HEK293 (cell line): ENCODE measurements around the gene ZFHX3.
A peak's percentile ranks its signal among the peaks of the same experiment; 100 is the strongest.

Source experiments
- CTCF ChIA-PET: fragments of 350-600 bp; formaldehyde crosslinking; extraction: SDS; loops from one replicate; lab custom pipeline; 2021; ENCODE audit warnings: antibody characterized with exemption; lab: Yijun Ruan, JAX
- POLR2A ChIA-PET: fragments of 300-600 bp; formaldehyde crosslinking; extraction: SDS; loops from one replicate; lab custom pipeline; 2020; ENCODE audit warnings: antibody characterized with exemption, inconsistent platforms; lab: Yijun Ruan, JAX
- H3K27ac ChIP-seq: fragments of 200-500 bp; sonication (Bioruptor generic); 2 replicates; pipeline ENCODE4 v1.5.1; 2014; ENCODE audit warnings: low read depth, low read length, control low read depth, inconsistent platforms; ENCODE audit errors: extremely low read depth
- H3K36me3 ChIP-seq, 2 experiments: fragments of 200-500 bp in 1 of 2; sonication (Bioruptor generic) in 1 of 2; 1 replicate in 1 of 2; 2 replicates in 1 of 2; pipeline ENCODE4 v1.5.1; 2014 to 2017; ENCODE audit warnings: inconsistent platforms in 2 of 2, low read length in 2 of 2; ENCODE audit not compliant: control insufficient read depth in 2 of 2, insufficient read depth in 1 of 2
- H3K4me1 ChIP-seq: fragments of 200-500 bp; sonication (Bioruptor generic); 2 replicates; pipeline ENCODE4 v1.5.1; 2014; ENCODE audit warnings: mild to moderate bottlenecking, low read length, inconsistent platforms; ENCODE audit not compliant: control insufficient read depth, insufficient read depth
- H3K4me3 ChIP-seq: 2 replicates; pipeline ENCODE4 v1.5.1; 2011; ENCODE audit warnings: low read depth, mild to moderate bottlenecking, control low read depth, low read length, moderate library complexity
- H3K9me3 ChIP-seq: fragments of 200-500 bp; sonication (Bioruptor generic); 2 replicates; pipeline ENCODE4 v1.5.1; 2014; ENCODE audit warnings: low read depth, low read length, inconsistent platforms; ENCODE audit not compliant: control insufficient read depth, insufficient read depth
- GLIS1 ChIP-seq: fragments of 450-650 bp; formaldehyde crosslinking; IDR thresholded peaks from 2 replicates; pipeline ENCODE4 v1.5.1; 2016; ENCODE audit warnings: missing biosample characterization, missing genetic modification characterization
- HIC1 ChIP-seq: fragments of 450-650 bp; formaldehyde crosslinking; IDR thresholded peaks from 2 replicates; pipeline ENCODE4 v1.5.1; 2016; ENCODE audit warnings: missing biosample characterization, missing genetic modification characterization
- KLF10 ChIP-seq: fragments of 450-650 bp; IDR thresholded peaks from 2 replicates; pipeline ENCODE4 v1.5.1; 2018; ENCODE audit warnings: missing biosample characterization, mild to moderate bottlenecking, missing genetic modification characterization
- KLF16 ChIP-seq: fragments of 450-650 bp; formaldehyde crosslinking; IDR thresholded peaks from 2 replicates; pipeline ENCODE4 v1.5.1; 2017; ENCODE audit warnings: missing biosample characterization, missing genetic modification characterization
- MEIS1 ChIP-seq: sonication (generic); formaldehyde crosslinking; IDR thresholded peaks from 2 replicates; pipeline ENCODE4 v1.8.1; 2022; ENCODE audit warnings: missing genetic modification reagents, mild to moderate bottlenecking, borderline replicate concordance
- PATZ1 ChIP-seq: fragments of 450-650 bp; formaldehyde crosslinking; IDR thresholded peaks from 2 replicates; pipeline ENCODE4 v1.5.1; 2016; ENCODE audit warnings: missing biosample characterization, missing genetic modification characterization
- ZFHX2 ChIP-seq: fragments of 450-650 bp; formaldehyde crosslinking; conservative IDR thresholded peaks from 2 replicates; pipeline ENCODE4 v1.5.1; 2016; ENCODE audit warnings: missing biosample characterization, missing genetic modification characterization
- ZNF335 ChIP-seq: fragments of 450-650 bp; formaldehyde crosslinking; conservative IDR thresholded peaks from 2 replicates; pipeline ENCODE4 v1.5.1; 2016; ENCODE audit warnings: missing biosample characterization, missing genetic modification characterization
- ZNF366 ChIP-seq: fragments of 450-650 bp; formaldehyde crosslinking; conservative IDR thresholded peaks from 2 replicates; pipeline ENCODE4 v1.5.1; 2016; ENCODE audit warnings: missing biosample characterization, missing genetic modification characterization
- ZNF398 ChIP-seq: fragments of 450-650 bp; formaldehyde crosslinking; IDR thresholded peaks from 2 replicates; pipeline ENCODE4 v1.5.1; 2017; ENCODE audit warnings: missing biosample characterization, missing genetic modification characterization
- ZNF785 ChIP-seq: fragments of 450-650 bp; formaldehyde crosslinking; IDR thresholded peaks from 2 replicates; pipeline ENCODE4 v1.5.1; 2016; ENCODE audit warnings: missing biosample characterization, missing genetic modification characterization
- ZNF843 ChIP-seq: fragments of 450-650 bp; formaldehyde crosslinking; IDR thresholded peaks from 2 replicates; pipeline ENCODE4 v1.5.1; 2016; ENCODE audit warnings: missing biosample characterization, missing genetic modification characterization
- TF ChIP-seq, protein P1 (sequence below): fragments of 450-650 bp; formaldehyde crosslinking; IDR thresholded peaks from 2 replicates; pipeline ENCODE4; 2016; ENCODE audit warnings: missing biosample characterization, missing genetic modification characterization
- TF ChIP-seq, protein P2 (sequence below): fragments of 450-650 bp; formaldehyde crosslinking; conservative IDR thresholded peaks from 2 replicates; pipeline ENCODE4 v1.5.1; 2016; ENCODE audit warnings: low read depth, missing biosample characterization, missing genetic modification characterization

ZFHX3 gene

GRCh38 chr16:73054498-73054812 lies 6.5 kb upstream of the ZFHX3 start:
- ChIA-PET CTCF (interaction anchor here (0.6 to 1.1 kb wide), 3 partner anchors 22 to 222 kb away, joined by 3 to 6 read pairs (median 3); no protein-coding TSS in a partner anchor), POLR2A (interaction anchor here (0.6 to 3.4 kb wide), 6 partner anchors 16 to 961 kb away, joined by 3 to 12 read pairs (median 4); partner anchors contain the start of genes DHX38 and TXNL4B)
- peak overlapping the region; percentile 96 for H3K27ac ChIP-seq

GRCh38 chr16:73054125-73054484 lies 6.2 kb upstream of the ZFHX3 start:
- no peaks in the 10 kb centered on the region for H3K36me3 ChIP-seq
- TF ChIP-seq ZNF335 (tag by site-specific recombination) (peak; percentile 54), ZFHX2 (tag by site-specific recombination) (0 out of 2 replicates have a peak, but pooled peaks have one; percentile 6), ZNF398 (tag by site-specific recombination) (peak; percentile 48; the same call in 1 of the 2 replicates)
- TF ChIP-seq, protein P1, sequence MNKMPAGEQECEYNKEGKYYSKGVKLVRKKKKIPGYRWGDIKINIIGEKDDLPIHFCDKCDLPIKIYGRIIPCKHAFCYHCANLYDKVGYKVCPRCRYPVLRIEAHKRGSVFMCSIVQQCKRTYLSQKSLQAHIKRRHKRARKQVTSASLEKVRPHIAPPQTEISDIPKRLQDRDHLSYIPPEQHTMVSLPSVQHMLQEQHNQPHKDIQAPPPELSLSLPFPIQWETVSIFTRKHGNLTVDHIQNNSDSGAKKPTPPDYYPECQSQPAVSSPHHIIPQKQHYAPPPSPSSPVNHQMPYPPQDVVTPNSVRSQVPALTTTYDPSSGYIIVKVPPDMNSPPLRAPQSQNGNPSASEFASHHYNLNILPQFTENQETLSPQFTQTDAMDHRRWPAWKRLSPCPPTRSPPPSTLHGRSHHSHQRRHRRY (tag by site-specific recombination) = no peak
- H3K27ac ChIP-seq = peak overlapping the region; percentile 96
- no peaks in the 10 kb centered on the region for H3K9me3 ChIP-seq
- CTCF ChIA-PET = interaction anchor here (1.1 kb wide), 1 partner anchor 221 kb away, joined by 6 read pairs; no protein-coding TSS in a partner anchor
- peaks cover 50% of the 10 kb centered on the region for H3K4me1 ChIP-seq
- no peak overlapping the region for H3K4me3 ChIP-seq
- POLR2A ChIA-PET = interaction anchor here (0.6 to 3.4 kb wide), 5 partner anchors 16 to 961 kb away, joined by 3 to 12 read pairs (median 5); partner anchors contain the start of genes DHX38 and TXNL4B

More at GRCh38 chr16:73054498-73054812, 6.5 kb upstream of the ZFHX3 start:
- Histone ChIP-seq H3K36me3 (no peaks in the 10 kb centered on the region), H3K9me3 (no peaks in the 10 kb centered on the region), H3K4me3 (peak overlapping the region; percentile 4; the same call in 1 of the 2 replicates), H3K4me1 (peaks cover 50% of the 10 kb centered on the region)
- TF ChIP-seq ZNF785 (tag by site-specific recombination) (no peak), KLF10 (tag by site-specific recombination) (peak; percentile 41; the same call in 1 of the 2 replicates), MEIS1 (CRISPR knock-in tag) (no peak), GLIS1 (tag by site-specific recombination) (0 out of 2 replicates have a peak, but pooled peaks have one; percentile 6), ZNF843 (tag by site-specific recombination) (0 out of 2 replicates have a peak, but pooled peaks have one; percentile 77), ZNF335 (tag by site-specific recombination) (peak; percentile 67), KLF16 (tag by site-specific recombination) (0 out of 2 replicates have a peak, but pooled peaks have one; percentile 31)

GRCh38 chr16:73053364-73054124 lies 5.6 kb upstream of the ZFHX3 start:
- Histone ChIP-seq H3K4me3 (peak overlapping the region; percentile 30), H3K9me3 (no peaks in the 10 kb centered on the region), H3K36me3 (no peaks in the 10 kb centered on the region), H3K4me1 (peaks cover 55% of the 10 kb centered on the region), H3K27ac (peak overlapping the region; percentile 49; the same call in 1 of the 2 replicates)
- POLR2A ChIA-PET = interaction anchor here (0.7 to 3.4 kb wide), 3 partner anchors 17 to 197 kb away, joined by 3 to 12 read pairs (median 3); no protein-coding TSS in a partner anchor
- CTCF ChIA-PET = interaction anchor here (0.5 to 0.8 kb wide), 3 partner anchors 16 to 221 kb away, joined by 3 to 5 read pairs (median 4); no protein-coding TSS in a partner anchor
- 0 out of 2 replicates have a peak, but pooled peaks have one; percentile 25 for TF ChIP-seq ZNF366 (tag by site-specific recombination)
- TF ChIP-seq, protein P2, sequence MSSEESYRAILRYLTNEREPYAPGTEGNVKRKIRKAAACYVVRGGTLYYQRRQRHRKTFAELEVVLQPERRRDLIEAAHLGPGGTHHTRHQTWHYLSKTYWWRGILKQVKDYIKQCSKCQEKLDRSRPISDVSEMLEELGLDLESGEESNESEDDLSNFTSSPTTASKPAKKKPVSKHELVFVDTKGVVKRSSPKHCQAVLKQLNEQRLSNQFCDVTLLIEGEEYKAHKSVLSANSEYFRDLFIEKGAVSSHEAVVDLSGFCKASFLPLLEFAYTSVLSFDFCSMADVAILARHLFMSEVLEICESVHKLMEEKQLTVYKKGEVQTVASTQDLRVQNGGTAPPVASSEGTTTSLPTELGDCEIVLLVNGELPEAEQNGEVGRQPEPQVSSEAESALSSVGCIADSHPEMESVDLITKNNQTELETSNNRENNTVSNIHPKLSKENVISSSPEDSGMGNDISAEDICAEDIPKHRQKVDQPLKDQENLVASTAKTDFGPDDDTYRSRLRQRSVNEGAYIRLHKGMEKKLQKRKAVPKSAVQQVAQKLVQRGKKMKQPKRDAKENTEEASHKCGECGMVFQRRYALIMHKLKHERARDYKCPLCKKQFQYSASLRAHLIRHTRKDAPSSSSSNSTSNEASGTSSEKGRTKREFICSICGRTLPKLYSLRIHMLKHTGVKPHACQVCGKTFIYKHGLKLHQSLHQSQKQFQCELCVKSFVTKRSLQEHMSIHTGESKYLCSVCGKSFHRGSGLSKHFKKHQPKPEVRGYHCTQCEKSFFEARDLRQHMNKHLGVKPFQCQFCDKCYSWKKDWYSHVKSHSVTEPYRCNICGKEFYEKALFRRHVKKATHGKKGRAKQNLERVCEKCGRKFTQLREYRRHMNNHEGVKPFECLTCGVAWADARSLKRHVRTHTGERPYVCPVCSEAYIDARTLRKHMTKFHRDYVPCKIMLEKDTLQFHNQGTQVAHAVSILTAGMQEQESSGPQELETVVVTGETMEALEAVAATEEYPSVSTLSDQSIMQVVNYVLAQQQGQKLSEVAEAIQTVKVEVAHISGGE (tag by site-specific recombination) = peak; percentile 39
- TF ChIP-seq HIC1 = 0 out of 2 replicates have a peak, but pooled peaks have one; percentile 30
- TF ChIP-seq, protein P1 (tag by site-specific recombination) = no peak
- peak; percentile 60 for TF ChIP-seq PATZ1 (tag by site-specific recombination)
